GM18511 (cell line): Measurements from ENCODE around the gene RPL27A.
"Not testable (repeated sequence)": the region's sequence is repeated elsewhere in the genome, so short reads cannot be mapped to it uniquely, and the experiment has no call there.

Source experiments
- ATAC-seq: cut with Tn5 transposase; IDR thresholded peaks from one replicate; pipeline ENCODE4 v1.9.1; 2021; ENCODE audit warnings: mild to moderate bottlenecking, moderate library complexity; ENCODE audit not compliant: unreplicated experiment

Gene RPL27A

GRCh38 chr11:8682303-8683114 is at the start of gene RPL27A, which contains the start of gene TRIM66:
TSS of gene RPL27A (plus strand) at chr11:8682792. CDS start at chr11:8682814, 22 bp downstream.
TSS of gene TRIM66 (minus strand) at chr11:8682665. CDS start at chr11:8672274, 10,391 bp downstream.
- peak; percentile 95 for ATAC-seq

GRCh38 chr11:8634498-8634897 is 48.1 kb upstream of the RPL27A start:
- ATAC-seq, result no peak

- no peak for ATAC-seq
These were observed 46.5 kb upstream of the RPL27A start for GRCh38 chr11:8636127-8636526.

- no peak for ATAC-seq
These were observed 44.3 kb upstream of the RPL27A start for GRCh38 chr11:8638300-8638699.

- ATAC-seq, result no peak
These were observed 42.9 kb upstream of the RPL27A start for GRCh38 chr11:8639655-8640054.

DNA sequence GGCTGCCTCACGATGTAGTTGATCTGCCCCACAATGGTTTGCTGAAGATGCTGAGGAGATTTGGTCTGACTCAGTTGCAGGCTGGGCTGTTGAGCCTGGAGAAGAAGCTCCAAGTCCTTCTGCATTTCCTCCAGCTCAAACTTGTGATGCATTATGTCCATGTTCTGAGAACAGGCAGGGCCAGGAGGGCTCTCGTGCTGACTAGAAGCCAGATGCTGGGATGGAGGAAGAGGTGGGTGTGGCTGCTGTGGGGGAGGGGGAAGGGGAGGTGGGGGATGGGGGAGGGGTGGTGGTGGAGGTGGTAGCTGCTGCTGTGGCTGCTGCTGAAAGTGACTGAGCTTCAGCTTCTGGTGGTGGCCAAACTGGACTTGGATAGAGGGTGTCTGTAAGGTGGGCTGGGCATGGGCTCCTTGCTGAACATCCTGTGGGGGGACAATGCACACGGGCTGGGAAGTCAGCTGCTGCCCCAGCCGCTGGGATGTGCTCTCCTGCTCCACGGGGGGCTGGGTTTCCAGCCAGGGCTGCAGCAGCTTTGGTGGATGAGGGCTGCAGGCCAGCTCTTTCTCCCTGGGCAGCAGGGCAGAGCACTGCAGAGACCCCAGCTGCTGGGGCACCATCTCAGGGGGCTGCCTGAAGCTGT is 42.2 kb upstream of the RPL27A start:
- no peak for ATAC-seq

DNA sequence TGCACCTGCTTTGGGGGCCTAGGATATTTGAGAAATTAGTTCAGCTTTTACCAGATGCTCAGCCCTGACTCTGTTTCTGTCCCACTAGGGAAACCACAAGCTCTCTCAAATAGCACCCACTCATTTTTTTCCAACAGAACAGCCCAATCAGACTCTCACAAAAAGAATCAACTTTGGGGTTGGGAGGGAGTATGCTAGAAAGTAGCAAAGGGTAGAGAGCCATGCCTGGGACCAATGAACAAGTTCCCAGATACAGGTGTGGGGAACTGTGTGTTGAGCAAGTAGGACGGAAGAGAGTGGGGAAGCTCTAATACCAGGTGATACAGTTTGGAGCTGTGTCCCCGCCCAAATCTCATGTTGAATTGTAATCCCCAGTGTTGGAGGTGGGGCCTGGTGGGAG is 41.3 kb upstream of the RPL27A start:
- ATAC-seq, result no peak

DNA sequence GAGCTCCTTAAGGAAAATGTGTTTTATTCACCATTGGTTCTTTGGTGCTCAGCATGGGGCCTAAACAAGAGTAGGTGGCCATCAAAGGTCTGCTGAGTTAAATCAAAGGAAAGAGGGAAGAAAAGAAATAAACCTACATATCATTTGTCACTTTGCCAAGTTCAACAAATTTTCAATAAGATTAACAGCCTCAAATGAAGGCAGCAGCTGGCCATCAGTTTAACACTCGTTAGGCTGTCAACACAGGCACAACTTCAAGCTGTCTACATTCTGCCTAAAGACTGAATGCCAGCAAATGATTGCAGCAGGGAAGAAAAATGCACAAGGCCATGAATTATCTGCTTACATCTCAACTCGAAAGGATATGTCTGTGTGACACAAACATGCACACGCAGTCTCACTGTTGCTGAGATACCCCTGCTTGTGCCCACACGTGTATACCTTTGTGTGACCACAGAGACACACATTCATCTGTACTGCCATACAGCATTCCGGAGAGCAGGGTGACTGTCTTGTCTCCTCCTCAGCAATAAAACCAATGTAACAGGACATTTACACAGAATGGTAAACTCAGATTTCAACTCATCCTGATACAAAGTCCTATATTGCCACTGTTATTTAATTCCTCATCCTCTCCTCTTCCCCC is 40.3 kb upstream of the RPL27A start:
- no peak for ATAC-seq

DNA sequence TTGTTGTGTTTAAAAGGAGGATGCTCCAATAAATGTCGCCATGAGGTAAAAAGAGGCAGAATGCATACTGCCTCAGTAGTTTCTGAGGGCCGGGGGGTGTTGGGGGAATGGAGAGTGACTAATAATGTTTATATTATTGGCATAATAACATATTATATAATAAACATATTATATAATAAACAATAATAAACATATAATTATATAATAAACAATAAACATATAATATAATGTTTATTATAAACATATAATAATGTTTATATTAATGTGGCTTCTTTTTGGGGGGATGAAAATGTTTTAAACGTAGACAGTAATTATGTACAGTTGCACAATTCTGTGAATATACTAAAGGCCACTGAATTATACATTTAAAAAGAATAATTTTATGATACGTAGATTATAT is 35.7 kb upstream of the RPL27A start:
- no peak for ATAC-seq

GRCh38 chr11:8649361-8649760 is 33.2 kb upstream of the RPL27A start:
- ATAC-seq, result no peak

- no peak for ATAC-seq
These were observed 32.1 kb upstream of the RPL27A start for GRCh38 chr11:8650401-8650990.

DNA sequence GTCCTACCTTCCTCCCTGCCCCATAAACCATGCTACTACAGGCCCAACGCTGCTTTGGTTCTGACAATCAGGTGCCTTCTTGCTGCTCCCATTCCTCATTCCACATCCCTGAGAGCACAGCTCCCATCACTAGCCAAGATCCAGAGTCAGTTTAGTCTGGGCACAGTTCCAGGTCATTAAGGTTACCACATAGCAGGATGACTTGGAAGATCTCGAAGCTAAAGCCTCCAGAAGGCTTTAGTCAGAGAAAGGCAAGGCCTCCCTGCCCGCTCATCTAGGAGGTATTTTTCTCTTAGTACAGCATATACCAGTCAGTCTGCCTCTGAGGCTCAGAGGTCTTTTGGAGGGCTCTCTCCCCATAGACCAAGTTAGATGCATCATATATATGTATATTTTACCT is 30.5 kb upstream of the RPL27A start:
- no peak for ATAC-seq

- no peak for ATAC-seq
These were observed 28.1 kb upstream of the RPL27A start for GRCh38 chr11:8654503-8654902.

GRCh38 chr11:8656291-8656690 is 26.3 kb upstream of the RPL27A start:
- no peak for ATAC-seq

GRCh38 chr11:8658321-8659057 is 24.1 kb upstream of the RPL27A start:
- no peak for ATAC-seq

DNA sequence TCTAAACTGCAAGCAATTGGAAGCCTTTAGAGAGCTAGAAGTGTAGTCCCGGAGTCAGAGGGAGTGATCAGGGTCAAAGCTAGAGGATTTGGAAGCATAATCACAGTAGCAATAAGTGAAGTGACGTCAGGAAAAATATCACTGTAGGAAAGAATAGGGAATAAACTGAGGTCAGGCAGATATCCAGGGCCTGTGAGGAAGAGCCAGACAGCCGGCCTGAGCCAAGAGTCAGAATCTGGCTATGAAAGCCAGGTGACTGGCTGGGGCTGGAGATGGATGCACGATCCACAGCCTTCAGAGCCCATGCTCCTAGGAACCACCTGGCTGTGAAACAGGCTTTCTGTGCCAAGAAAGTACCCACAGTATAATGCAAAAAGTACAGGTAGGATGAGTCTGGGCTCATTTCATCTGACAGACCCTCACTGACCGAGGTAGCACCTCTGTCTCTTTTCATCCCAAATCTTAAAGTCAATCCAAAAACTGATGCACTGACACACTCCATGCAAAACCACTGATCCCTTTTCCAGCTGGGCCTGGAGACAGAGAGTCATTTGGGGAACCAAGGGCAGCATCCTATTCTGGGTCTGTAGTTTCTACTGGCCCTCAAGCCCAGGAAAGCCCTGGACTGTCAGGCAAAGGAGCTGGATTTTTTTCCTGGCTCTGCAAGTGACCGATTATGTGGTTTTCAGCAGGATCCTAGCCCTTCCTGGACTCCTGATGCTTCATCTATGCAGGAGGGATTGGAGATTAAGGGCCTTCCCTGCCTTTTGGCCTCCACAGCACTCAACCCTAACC is 21.4 kb upstream of the RPL27A start:
- no peak for ATAC-seq

DNA sequence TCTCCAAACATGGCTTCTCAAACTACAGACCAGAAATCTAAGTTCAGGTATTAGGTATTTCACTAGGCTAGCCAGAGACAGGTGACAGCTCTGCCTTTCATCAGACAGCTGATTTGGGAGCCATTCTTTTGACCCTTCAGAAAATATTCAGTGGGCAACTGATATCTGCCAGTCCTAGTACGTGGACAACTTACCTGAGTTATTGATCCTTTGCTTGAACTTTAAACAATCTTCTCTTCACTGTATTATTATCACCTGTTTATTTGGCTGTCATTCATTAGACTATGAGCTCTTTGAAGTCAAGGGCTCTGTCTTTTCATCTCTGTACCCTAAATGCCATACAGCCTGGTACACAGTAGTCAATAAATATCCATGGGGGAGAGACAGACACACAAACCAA is 17.4 kb upstream of the RPL27A start:
- ATAC-seq, result no peak

- not testable (repeated sequence) for ATAC-seq
These were observed 12.5 kb upstream of the RPL27A start for GRCh38 chr11:8670081-8670480.

- no peak for ATAC-seq
These were observed 11.4 kb upstream of the RPL27A start for GRCh38 chr11:8671193-8671612.

GRCh38 chr11:8671651-8672062 is 10.9 kb upstream of the RPL27A start:
- ATAC-seq, result no peak
